ENCODE results near the gene SRGAP2C.
"Not testable (repeated sequence)": the region's sequence is repeated elsewhere in the genome, so short reads cannot be mapped to it uniquely, and the experiment has no call there.

The SRGAP2C gene

DNA sequence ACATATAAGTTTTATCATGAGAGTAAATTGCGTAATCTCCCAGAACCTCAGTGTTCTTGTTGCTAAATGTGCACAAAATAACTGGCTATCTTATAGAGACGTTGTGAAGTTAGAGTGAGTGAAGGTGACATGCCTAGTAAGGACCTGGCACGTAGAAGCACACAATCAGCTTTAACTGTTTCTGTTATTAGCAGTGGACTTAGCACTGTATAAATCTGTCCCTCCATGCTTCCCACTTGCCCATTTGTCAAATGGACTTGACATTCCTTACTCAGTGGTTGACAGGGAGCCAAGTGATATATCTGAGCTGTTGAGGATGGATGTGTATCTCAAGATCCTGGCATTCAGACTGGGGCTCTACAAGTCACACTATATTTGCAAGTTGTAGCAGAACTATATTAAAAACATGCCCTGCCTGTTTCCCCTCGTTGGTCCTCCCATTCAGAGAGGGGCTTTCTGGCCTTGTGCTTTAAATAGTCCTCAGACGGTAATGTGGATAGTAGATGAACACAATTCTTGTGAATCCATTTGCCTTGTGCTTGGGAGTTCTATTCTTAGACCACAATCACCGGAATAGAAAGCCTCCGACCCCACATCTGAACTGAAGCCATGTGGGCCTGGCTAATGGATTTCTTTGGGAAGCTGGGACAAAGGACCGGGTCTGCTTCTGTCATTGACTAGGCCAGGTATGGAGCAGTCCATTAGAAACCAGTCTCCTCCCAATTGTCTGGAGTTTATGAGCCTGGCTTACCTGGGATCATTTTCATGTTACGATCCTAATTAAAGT, 43.0 kb downstream of the SRGAP2C start:
- not testable (repeated sequence) for DNase-seq (ENCODE audit: low spot score)

DNA sequence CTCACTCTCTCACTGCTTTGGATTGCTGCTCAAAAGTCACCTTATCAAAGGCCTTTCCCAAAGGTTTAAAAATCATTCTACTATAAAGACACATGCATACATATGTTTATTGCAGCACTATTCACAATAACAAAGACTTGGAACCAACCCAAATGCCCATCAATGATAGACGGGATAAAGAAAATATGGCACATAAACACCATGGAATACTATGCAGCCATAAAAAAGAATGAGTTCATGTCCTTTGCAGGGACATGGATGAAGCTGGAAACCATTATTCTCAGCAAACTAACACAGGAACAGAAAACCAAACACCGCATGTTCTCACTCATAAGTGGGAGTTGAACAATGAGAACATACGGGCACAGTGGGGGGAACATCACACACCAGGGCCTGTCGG, 45.9 kb downstream of the SRGAP2C start:
- not testable (repeated sequence) for DNase-seq (ENCODE audit: low spot score)

DNA sequence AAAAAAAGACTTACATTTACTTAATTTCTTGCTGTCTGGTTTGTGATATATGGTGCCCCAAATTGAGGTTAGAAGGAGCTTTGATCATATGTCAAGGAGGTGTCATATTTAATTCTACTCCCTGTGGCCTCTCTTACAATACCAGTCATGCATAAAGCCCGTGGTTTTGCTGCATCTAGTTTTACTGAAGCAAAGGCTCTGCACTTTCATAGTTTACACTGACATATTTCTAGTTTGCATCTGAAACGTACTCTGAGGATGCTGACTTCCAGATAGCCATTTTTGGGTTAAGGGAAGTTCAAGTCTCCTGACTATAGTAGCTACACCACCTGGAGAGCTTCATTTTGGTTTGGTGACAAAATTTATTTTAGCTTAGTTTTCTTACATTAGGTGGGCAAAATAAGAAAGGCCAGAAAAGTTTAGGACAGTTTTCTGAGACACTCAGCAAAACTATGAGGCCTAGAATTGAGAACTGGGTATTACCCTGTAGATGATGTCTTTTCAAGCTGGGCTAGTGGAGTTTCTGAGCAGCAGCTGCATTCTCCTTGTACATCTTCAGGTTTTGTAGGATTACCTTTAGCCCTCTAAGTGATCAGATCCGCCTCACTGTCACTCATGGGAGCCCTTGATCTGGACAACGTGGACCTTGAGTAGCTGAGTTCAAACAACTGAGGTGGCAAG, 47.8 kb downstream of the SRGAP2C start:
- not testable (repeated sequence) for DNase-seq (ENCODE audit: low spot score)

DNA sequence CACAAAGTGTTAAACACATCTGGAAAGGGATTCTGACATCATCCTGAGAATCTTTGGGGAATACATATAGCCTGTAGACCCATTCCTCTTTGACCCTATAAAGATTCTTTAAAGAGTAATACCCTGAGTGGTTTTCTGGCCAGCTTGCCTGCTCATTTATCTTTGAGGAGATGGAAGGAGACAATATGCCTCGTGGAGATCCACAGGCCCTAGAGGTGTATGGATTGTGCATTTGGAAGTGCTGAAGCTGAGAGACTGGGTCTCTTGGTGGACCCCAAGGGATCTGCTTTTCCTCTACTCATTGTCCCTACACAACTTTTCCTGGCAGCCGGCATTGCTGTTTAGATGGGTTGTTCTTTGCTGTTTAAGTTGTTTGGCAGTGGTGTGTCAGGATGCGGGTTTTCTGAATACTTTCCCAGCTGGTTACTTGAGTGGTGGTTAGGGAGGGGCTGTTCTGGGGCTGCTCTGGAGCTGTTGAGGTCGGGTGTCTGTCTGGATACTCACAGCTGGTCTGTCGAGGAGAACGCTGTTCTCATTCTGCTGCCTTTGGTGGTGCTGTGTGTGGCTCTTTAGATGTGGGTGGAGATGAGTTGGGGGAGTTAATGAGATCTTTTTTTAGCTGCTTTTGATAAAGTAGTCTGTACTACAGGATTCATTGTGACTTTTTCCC, 49.5 kb downstream of the SRGAP2C start:
- DNase-seq (ENCODE audit: low spot score), result not testable (repeated sequence)

DNA sequence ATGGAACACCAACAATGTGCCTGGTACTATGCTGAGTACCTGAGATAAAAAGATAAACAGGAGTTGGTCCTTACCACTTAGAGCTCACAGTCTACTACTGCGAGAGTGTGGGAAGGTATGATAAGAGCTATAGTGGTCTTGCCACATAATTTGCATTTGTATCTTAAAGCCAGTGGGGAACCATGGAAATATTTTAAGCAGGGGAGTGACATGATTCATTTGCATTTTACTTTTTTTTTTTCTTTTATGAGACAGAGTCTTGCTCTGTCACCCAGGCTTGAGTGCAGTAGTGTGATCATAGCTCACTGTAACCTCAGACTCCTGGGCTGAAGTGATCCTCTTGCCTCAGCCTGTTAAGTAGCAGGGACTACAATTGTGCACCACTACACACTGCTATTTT, 53.6 kb downstream of the SRGAP2C start:
- DNase-seq (ENCODE audit: low spot score), result not testable (repeated sequence)

DNA sequence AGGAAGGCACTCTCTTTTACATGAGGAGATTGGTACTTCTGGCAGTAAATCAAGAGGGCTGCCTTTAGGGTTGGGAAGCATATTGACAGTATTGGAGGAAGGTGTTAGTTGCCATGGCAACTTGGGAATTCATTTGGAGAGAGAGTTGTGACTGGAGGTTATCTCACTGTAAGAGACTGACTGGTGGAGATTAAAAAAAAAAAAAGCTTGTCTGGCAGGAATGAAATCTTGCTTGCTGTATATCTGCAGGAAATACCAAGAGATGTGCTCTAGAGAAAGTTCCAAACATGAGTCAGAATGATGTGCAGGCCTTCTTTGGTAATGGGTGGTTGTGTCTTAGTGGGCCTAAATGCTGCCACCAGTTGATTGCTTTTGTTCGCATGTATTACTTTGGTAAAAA, 59.1 kb downstream of the SRGAP2C start:
- DNase-seq (ENCODE audit: low spot score), result not testable (repeated sequence)

DNA sequence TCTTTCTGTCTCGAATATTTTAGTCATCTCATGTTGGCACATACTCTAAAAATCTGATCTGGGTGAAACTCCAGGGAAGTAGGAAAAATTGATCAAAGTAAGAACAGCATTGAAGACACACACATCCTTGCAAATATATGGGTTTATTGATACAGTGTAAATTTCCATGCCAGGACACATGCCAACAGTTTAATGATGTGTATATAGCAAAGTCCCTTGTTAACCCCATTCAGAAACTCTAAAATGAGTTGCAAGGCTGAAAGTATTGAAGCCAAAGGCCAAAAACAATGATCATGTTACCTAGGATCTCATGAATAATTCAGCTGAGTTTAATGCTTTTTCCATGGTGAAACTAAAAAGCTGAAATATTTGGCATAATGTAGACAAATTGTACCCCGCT, 61.6 kb downstream of the SRGAP2C start:
- DNase-seq (ENCODE audit: low spot score), result not testable (repeated sequence)

DNA sequence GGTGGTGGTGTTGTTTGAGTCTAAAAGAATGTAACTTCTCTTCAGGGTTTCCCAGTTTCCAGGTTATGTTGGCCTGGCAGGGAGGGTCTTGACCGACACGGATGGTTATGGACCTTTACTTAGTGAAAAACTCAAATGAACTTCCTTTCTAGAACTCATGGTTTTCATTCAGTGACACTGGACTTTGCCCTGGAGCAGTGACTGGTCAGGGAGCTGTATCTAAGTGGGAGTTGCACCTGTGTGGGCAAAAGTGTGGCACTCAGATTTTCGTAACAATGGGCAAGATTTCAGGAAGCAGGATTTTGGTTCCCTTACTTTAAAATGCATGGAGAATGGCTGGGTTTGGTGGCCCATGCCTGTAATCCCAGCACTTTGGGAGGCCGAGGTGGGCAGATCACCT, 67.9 kb downstream of the SRGAP2C start:
- not testable (repeated sequence) for DNase-seq (ENCODE audit: low spot score)

DNA sequence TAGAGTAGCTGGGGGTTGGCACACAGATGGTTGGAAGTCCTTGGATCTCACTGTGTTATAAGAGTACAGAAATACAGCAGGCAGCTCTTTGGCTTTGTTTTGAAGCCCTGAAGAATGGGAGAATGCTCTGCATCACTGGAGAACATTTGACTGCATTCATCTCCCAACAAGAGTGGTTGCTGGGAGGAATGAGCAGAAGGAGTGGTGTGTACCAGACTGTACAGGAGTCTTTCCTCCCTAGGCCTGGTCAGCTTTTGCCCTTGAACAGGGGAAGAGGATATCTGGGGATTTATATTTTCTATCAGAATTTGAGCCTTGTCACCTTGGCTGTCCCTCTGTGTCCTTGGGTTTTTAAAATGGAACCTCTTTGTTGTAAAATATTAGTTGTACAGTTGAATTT, 69.8 kb downstream of the SRGAP2C start:
- not testable (repeated sequence) for DNase-seq (ENCODE audit: low spot score)

DNA sequence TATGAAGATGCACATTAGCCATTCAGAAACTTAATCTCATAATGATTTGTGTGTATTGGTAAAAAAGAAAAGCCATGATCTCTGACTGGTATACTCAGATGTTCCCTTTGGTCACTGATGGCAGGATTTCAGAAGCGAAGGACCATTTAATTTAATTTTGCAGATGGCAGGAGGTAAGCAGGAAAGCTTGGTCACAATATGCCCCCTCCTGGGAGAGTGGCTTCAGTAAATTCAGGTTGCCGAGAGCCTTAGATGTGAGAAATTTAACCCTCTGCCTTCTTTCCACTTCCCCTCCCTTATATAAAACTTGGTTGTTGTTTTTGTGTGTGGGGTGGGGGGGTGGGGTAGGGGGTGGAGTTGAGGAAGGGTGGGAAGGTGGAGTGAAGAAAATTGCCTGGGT, 72.9 kb downstream of the SRGAP2C start:
- DNase-seq (ENCODE audit: low spot score), result not testable (repeated sequence)

DNA sequence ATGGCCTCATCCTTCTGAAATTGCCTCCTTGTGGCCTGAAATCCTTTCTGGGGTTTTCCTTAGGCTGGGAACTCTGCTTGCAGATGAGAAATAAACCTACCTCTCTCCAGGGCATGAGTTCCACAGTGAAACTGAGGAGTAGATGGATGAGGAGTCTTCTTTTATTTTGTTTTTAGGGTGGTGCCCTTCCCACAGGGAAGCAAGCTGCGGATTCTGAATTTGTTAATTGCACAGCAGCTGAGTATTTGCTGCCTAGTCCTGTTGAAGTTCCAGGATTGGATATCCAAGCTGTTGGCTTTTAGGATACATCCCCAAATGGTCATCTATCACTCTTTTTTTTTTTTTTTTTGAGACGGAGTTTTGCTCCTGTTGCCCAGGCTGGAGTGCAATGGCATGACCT, 73.4 kb downstream of the SRGAP2C start:
- DNase-seq (ENCODE audit: low spot score), result not testable (repeated sequence)

DNA sequence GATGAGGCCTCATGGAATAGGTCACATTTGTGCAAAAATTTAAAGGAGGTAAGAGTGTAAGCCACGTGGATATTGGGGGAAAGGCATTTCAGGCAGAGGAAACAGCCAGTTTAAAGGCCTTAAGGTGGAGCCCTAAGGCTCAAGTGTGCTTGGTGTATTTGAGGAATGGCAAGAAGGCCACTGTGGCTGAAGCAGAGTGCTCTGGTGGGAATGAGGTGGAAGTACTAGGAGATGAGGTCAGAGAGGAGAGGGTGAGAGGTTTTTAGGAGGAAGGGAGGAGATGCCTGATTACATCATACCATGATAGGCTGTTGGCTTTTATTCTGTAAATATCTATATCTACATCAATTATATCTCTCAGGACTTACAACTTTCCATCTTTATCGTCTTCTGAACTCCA, 75.4 kb downstream of the SRGAP2C start:
- not testable (repeated sequence) for DNase-seq (ENCODE audit: low spot score)

DNA sequence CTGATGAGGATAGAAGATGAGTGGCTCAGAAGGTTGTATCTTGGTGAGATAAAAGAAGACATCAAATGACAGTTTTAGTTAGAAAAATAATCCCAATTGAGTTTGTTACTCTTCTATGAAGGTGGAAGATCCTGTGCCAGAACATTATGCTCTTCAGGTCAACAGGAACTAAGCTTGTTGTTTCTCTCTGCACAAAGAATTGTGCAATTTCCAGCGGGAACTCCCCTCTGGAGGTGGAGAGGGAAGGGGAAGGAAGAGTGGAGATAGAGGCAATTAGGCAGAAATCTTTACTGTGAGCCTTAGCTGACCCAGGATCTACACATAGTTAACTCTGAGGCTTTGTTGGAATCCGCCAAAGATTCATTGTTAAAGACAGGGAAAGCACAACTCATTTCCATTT, 77.4 kb downstream of the SRGAP2C start:
- not testable (repeated sequence) for DNase-seq (ENCODE audit: low spot score)

DNA sequence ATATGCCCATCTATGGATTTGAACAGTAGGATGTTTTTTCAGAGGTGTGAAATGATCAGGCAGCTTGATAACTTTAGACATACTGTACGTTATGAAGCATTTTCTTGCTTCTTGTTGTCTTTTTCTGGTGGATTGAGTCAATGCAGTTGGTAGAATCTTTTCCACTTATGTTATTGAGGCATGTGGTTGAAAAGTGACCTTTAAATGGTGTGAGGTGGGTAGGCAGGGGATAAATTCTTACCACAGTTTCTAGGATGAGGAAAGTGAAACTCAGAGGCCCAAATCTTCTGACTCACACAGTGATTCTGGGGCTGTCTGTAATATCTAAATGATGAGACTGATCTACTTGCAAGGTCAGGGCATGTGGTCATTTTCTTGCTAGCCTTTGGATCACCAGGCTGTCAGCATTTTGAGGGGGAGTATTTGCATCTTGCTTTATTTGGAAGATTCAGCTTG, 79.0 kb downstream of the SRGAP2C start:
- DNase-seq (ENCODE audit: low spot score), result not testable (repeated sequence)

DNA sequence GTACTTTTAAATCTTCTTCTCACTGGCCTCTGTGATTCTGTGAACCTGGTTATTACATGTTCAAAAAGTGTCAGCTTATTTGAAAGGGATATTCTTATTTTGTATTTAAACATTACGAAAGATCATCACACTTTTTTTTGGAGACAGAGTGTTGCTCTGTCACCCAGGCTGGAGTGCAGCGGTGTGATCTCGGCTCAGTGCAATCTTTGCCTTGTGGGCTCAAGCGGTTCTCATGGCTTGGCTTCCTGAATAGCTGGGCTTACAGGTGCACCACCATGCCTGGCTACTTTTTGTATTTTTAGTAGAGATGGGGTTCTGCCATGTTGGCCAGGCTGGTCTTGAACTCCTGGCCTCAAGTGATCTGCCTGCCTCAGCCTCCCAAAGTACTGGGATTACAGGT, 82.3 kb downstream of the SRGAP2C start:
- not testable (repeated sequence) for DNase-seq (ENCODE audit: low spot score)

DNA sequence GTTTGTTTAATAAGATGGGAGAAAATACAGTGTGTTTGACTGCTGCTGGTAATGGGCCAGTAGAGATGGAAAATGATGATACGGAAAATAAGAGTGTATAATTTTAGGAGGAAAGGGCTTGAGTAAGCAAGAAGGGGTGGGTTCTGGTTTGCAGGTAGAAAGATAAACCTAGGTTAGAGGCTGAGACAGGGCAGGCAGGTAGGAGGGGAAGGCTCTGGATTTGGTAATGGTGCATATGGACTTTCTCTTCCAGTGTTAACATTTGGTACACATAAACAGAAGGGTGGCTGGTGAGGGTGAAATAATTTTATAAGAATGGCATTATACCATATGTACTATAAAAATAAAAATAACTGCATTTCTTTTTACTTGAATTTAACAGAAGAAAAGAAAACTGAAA, 84.5 kb downstream of the SRGAP2C start:
- DNase-seq (ENCODE audit: low spot score), result not testable (repeated sequence)

DNA sequence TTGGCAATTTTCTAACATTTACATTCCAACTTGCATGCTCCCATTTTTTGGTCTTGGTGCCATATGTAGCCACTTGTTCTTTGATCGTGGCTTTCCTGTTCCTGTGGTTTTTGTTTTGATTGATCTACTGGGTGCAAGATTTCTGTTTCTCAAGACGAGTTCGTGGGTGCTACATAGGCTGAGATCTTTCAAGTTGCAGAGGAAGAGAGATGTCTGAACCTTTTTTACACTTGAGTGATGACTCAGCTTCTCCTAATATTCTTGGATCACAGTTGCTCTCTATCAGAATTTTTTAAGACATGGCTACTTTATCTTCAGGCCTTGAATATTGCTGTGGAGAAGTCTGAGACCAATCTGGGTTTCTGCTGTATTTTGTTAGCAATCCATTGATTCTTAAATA, 85.2 kb downstream of the SRGAP2C start:
- DNase-seq (ENCODE audit: low spot score), result not testable (repeated sequence)

DNA sequence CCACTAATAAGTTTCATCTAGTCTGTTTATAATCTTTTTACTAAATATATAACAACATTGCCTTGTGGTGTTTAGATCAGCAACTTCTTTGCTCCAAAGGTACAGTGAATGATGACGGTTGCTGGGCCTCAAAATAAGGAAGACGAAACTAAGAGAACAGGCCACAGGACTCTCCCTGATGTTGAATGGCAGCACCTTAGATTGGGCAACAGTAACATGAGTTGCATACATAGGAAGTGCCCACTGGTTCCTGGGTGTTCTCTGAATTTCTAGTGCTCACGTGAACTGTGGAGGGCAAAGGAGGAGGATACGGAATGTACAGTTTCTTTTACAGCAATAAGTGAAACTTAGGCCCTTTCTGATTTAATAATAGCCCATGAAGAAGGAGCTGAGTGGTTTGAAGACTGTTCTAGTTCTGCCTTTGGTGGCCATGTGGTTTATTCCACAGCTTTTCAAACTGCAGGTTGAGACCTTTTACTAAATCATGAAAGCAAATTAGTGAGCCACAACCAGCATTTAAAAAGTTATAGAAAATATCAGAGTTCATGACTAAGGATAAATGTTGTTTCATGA, 86.5 kb downstream of the SRGAP2C start:
- not testable (repeated sequence) for DNase-seq (ENCODE audit: low spot score)

DNA sequence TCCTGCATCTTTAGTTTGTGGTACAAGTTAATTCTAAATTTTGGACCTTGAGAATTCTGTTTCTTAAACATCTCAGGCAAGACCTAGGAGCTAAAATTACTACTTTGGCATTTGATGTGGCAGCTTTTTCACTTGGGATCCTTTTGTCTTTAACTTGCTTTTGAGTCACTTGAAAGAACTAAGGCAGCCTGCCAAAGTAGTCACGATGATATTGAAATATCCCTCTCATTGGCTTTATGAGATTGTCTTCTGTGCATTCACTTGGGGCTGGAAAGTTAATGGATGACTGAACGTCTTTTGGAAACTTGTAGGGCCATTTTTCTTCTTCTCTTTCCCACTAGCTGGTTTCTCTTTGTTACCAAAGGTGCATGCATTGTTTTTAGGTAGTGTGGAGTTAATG, 90.7 kb downstream of the SRGAP2C start:
- DNase-seq (ENCODE audit: low spot score), result not testable (repeated sequence)

DNA sequence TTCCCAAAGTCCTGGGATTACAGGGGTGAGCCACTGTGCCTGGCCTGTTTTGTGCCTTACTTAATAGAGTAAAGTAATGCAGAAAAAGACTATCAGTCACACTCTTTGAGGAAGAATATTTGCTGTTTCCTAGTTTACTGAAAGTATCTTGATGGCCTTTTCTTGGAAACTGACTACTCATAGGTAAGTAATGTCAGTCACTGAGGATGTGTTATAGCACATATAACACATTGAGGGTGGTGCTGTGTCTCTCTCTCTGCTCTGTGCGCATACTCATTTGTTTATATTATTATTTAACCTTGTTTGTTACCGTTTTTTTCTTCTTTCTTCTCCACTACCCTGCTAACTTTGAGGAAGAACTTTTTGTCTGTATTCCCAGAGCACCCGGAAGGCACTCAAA, 93.4 kb downstream of the SRGAP2C start:
- DNase-seq (ENCODE audit: low spot score), result not testable (repeated sequence)

DNA sequence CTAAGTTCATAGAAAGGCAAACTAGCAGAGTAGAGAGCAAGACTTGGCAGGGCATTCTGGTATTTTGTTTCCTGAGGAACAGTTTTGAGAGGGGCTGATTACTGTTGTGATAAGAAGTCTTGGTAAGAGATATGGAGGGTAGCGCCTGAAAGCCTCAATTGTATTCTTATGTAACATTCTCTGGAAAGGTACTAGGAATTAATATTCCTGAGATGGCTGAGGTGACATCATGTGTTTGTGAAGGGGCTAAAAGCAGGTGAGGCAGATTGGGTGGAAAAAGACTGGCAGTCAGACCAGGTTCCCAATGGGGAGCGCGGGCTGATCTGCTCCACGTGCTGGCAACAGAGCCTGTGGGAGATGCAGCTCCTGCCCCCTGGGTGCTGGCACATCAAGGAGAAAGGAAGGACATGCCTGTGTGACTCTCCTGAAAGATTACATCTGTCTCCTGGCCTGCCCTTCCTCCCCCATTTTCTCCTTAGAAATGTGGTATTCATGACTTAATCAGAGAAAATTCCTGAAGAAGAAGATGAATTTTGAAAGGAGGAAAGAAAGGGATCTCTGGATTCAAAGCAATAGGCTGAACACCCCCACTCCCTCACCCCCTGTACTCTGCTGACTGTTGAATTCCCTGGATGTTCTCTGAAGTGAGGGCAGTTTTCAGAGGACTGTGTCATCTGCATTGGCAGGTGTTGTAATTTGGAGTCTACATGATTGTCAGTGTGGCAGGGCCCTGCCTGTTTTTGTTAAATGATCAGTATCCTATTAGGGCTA, 94.2 kb downstream of the SRGAP2C start:
- not testable (repeated sequence) for DNase-seq (ENCODE audit: low spot score)

DNA sequence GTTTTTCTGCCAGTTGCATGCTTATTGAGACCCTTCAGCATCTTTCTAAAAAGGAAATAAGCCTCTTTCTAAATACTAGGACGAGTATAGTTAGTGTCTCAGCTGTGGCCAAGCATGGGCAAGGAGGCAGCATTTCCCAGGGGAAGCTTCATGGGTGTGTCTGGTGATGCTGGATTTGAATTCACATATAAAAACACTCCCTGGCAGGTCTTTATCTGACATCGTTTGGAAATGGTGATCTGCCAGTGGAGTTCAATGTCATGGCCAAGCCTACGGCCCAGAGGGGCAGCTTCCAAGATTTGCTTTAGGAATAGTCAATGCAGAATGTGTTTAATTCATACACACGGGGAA, 94.7 kb downstream of the SRGAP2C start:
- DNase-seq (ENCODE audit: low spot score), result not testable (repeated sequence)
